CD4-positive, alpha-beta memory T cell (primary cell): ENCODE data around the gene ABO. TPM values are rescaled to one million over a fixed set of nuclear protein-coding genes. Genes with fewer than 3 reads are reported as not detected.
"Not testable (repeated sequence)": the region's sequence is repeated elsewhere in the genome, so short reads cannot be mapped to it uniquely, and the experiment has no call there.

Source experiments
- CTCF ChIA-PET: fragments of 350-600 bp; sonication (Branson Sonifier 250); formaldehyde crosslinking; loops from one replicate; lab custom pipeline; 2021; ENCODE audit warnings: inconsistent platforms; ENCODE audit not compliant: partially characterized antibody; lab: Charles Lee
- POLR2A ChIA-PET: fragments of 350-600 bp; sonication (Branson Sonifier 250); formaldehyde crosslinking; loops from one replicate; lab custom pipeline; 2021; ENCODE audit not compliant: partially characterized antibody; lab: Charles Lee
- DNase-seq, 5 donors: peaks; one replicate each; pipeline versions ENCODE4 v3.0.0 to v3.0.0-alpha.2; 2020 to 2022; ENCODE audit warnings: mixed read lengths in 1 of 5
- H3K27ac ChIP-seq: one replicate; pipeline ENCODE4 v1.7.0; 2013; ENCODE audit warnings: low read depth, low read length
- H3K27me3 ChIP-seq: 2 replicates; pipeline ENCODE4 v1.7.0; 2013; ENCODE audit warnings: mild to moderate bottlenecking, low read length, moderate library complexity; ENCODE audit not compliant: insufficient read depth
- H3K36me3 ChIP-seq: 2 replicates; pipeline ENCODE4 v1.7.0; 2013; ENCODE audit warnings: mild to moderate bottlenecking, low read length, moderate library complexity; ENCODE audit not compliant: insufficient read depth
- H3K4me1 ChIP-seq: 2 replicates; pipeline ENCODE4 v1.7.0; 2013; ENCODE audit warnings: mild to moderate bottlenecking, low read length, moderate library complexity; ENCODE audit not compliant: insufficient read depth
- H3K4me3 ChIP-seq, 2 donors: one replicate each; pipeline ENCODE4 v1.7.0; 2013; ENCODE audit warnings: low read length in 2 of 2, mild to moderate bottlenecking in 1 of 2
- H3K9me3 ChIP-seq, 2 donors: one replicate each; pipeline ENCODE4 v1.7.0; 2013; ENCODE audit warnings: low read length in 2 of 2, control low read depth in 1 of 2; ENCODE audit not compliant: control insufficient read depth in 1 of 2
- H3K27ac Mint-ChIP-seq, 7 donors: one replicate each; pipeline ENCODE4 v1.8.0; 2020 to 2021; ENCODE audit warnings: mixed read lengths in 7 of 7, mild to moderate bottlenecking in 6 of 7, inconsistent platforms in 3 of 7, moderate library complexity in 3 of 7
- H3K27me3 Mint-ChIP-seq, 2 donors: one replicate each; pipeline ENCODE4 v1.8.0; 2020 to 2021; ENCODE audit warnings: mixed read lengths in 2 of 2
- H3K36me3 Mint-ChIP-seq, 2 donors: one replicate each; pipeline ENCODE4 v1.8.0; 2020 to 2021; ENCODE audit warnings: mixed read lengths in 2 of 2, inconsistent platforms in 1 of 2, mild to moderate bottlenecking in 1 of 2
- H3K4me1 Mint-ChIP-seq, 4 donors: one replicate each; pipeline ENCODE4 v1.8.0; 2020 to 2021; ENCODE audit warnings: mixed read lengths in 4 of 4, mild to moderate bottlenecking in 1 of 4
- H3K4me3 Mint-ChIP-seq, 8 donors: one replicate each; pipeline ENCODE4 v1.8.0; 2020 to 2021; ENCODE audit warnings: mixed read lengths in 8 of 8, mild to moderate bottlenecking in 7 of 8, moderate library complexity in 6 of 8, inconsistent platforms in 3 of 8
- H3K9me3 Mint-ChIP-seq, 8 donors: one replicate each; pipeline ENCODE4 v1.8.0; 2020 to 2021; ENCODE audit warnings: mixed read lengths in 8 of 8, mild to moderate bottlenecking in 5 of 8, inconsistent platforms in 3 of 8, moderate library complexity in 1 of 8
- intact Hi-C: fragments of 100-400 bp; cut with micrococcal nuclease; formaldehyde crosslinking; loops from one replicate; pipeline ENCODE4 v1.15.1; 2023
- polyA plus RNA-seq, 2 donors: library from polyadenylated mRNA; unstranded; fragments of 300-500 nt; fragmentation: Illumina TruSeq; gene quantifications; one replicate each; pipeline ENCODE4 v1.2.3, GENCODE V29; 2021
- total RNA-seq, 2 experiments: library from RNA; stranded (reverse); gene quantifications; one replicate each; pipeline ENCODE4 v1.2.3, GENCODE V29; 2021

ABO gene
- total and polyA plus RNA-seq, 4 experiments from 2014 or later, result 0.29 to 1.7 (median 1.2) TPM; not detected in 1

DNA sequence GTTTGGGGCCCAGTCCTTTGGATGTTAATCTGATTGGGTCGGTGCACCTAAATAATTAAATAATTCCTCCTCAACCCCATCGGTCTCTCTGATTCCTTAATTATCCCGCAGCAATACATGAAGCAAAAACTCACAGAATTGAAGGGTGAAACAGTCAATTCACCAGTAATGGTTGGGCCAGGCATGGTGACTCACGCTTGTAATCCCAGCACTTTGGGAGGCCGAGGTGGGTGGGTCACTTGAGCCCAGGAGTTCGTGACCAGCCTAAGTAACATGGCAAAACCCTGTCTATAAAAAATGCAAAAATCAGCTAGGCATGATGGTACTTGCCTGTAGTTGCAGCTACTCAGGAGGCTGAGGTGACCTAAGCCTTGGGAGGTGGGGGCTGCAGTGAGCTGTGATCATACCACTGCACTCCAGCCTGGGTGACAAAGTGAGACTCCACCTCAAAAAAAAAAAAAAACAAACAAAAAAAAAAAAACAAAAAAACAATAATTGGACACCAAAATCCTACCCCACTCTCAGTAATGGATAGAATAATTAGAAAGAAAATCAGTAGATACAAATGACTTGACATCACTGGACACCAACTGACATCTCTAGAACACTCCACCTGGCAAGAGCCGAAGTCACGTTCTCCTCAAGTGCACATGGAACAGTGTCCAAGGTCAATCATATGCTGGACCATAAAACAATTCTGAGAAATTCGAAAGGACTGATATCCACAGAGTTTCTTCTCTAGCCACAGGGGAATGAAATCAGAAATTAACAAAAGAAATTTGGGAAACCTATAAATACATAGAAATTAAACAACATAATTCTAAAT lies 5.3 kb downstream of the ABO start:
- ChIA-PET POLR2A (no interaction called here), CTCF (no interaction called here)
- Histone ChIP-seq H3K27ac (no peak overlapping the region), H3K4me1 (no peaks in the 10 kb centered on the region), H3K36me3 (no peaks in the 10 kb centered on the region), H3K9me3 (no peaks in the 10 kb centered on the region), H3K27me3 (no peaks in the 10 kb centered on the region), H3K4me3 (no peak overlapping the region)
- Mint-ChIP-seq H3K4me1 (peaks cover 0 to 5% (median 0%) of the 10 kb centered on the region in 4 donors), H3K4me3 (no peak overlapping the region), H3K9me3 (peaks cover 0 to 1% (median 0%) of the 10 kb centered on the region in 8 donors), H3K27me3 (peaks cover 25 to 27% of the 10 kb centered on the region in 2 donors), H3K36me3 (no peaks in the 10 kb centered on the region), H3K27ac (no peak overlapping the region)
- intact Hi-C loops, result no loop called here
- DNase-seq, result no peak

DNA sequence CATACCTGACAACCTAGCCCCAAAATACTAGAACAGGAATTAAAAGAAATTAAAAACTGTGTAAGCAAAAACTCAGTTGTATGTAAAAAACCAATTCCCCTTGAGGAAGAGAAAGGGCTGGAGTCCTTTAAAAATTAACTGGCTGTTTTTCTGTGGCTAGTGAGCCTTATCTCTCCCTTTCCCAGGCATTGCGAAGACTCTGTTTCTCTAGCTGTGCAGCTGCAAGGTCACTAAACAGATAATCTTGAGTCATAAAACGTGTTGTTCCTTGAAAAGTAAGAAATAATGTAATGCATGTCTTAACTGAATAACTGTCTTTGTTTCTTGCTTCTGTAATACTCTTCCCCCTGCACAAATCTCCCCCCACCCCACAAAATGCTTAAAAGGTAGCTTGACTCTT lies 5.9 kb downstream of the ABO start:
- H3K9me3 Mint-ChIP-seq, H3K9me3 ChIP-seq, H3K4me3 Mint-ChIP-seq, H3K36me3 ChIP-seq, H3K4me1 ChIP-seq, H3K36me3 Mint-ChIP-seq, intact Hi-C loops, H3K4me3 ChIP-seq, H3K27me3 ChIP-seq, CTCF ChIA-PET, DNase-seq, H3K27ac ChIP-seq, POLR2A ChIA-PET, H3K27ac Mint-ChIP-seq, H3K4me1 Mint-ChIP-seq: not testable (repeated sequence)
- H3K27me3 Mint-ChIP-seq, result peaks cover 25 to 26% of the 10 kb centered on the region in 2 donors

GRCh38 chr9:133268335-133269056 lies 6.5 kb downstream of the ABO start:
- Histone ChIP-seq H3K9me3 (no peaks in the 10 kb centered on the region), H3K4me3 (no peak overlapping the region), H3K36me3 (no peaks in the 10 kb centered on the region), H3K4me1 (no peaks in the 10 kb centered on the region), H3K27me3 (no peaks in the 10 kb centered on the region), H3K27ac (no peak overlapping the region)
- H3K9me3 Mint-ChIP-seq, result peaks cover 0 to 1% (median 0%) of the 10 kb centered on the region in 8 donors
- no peaks in the 10 kb centered on the region for H3K36me3 Mint-ChIP-seq
- DNase-seq, result no peak
- ChIA-PET CTCF (no interaction called here), POLR2A (no interaction called here)
- peaks cover 0 to 5% (median 0%) of the 10 kb centered on the region in 4 donors for H3K4me1 Mint-ChIP-seq
- H3K4me3 Mint-ChIP-seq, result no peak overlapping the region
- intact Hi-C loops, result no loop called here
- H3K27ac Mint-ChIP-seq, result no peak overlapping the region
- peaks cover 19 to 25% of the 10 kb centered on the region in 2 donors for H3K27me3 Mint-ChIP-seq

GRCh38 chr9:133264235-133264764 lies 10.7 kb downstream of the ABO start:
- no peak overlapping the region for H3K4me3 ChIP-seq
- H3K27me3 ChIP-seq, result no peaks in the 10 kb centered on the region
- no peaks in the 10 kb centered on the region for H3K36me3 Mint-ChIP-seq
- H3K36me3 ChIP-seq, result no peaks in the 10 kb centered on the region
- H3K27me3 Mint-ChIP-seq, result peaks cover 4 to 23% of the 10 kb centered on the region in 2 donors
- ChIA-PET POLR2A (no interaction called here), CTCF (no interaction called here)
- intact Hi-C loops, result no loop called here
- no peaks in the 10 kb centered on the region for H3K9me3 ChIP-seq
- no peak overlapping the region for H3K27ac ChIP-seq
- H3K4me1 Mint-ChIP-seq, result no peaks in the 10 kb centered on the region
- no peak overlapping the region for H3K4me3 Mint-ChIP-seq
- no peaks in the 10 kb centered on the region for H3K4me1 ChIP-seq
- DNase-seq, result no peak
- no peak overlapping the region for H3K27ac Mint-ChIP-seq
- H3K9me3 Mint-ChIP-seq, result peaks cover 0 to 1% (median 0%) of the 10 kb centered on the region in 8 donors

GRCh38 chr9:133263557-133263956 lies 11.4 kb downstream of the ABO start:
- peaks cover 3 to 21% of the 10 kb centered on the region in 2 donors for H3K27me3 Mint-ChIP-seq

GRCh38 chr9:133262226-133262625 lies 12.8 kb downstream of the ABO start:
- Mint-ChIP-seq H3K27ac (no peak overlapping the region), H3K4me1 (no peaks in the 10 kb centered on the region), H3K9me3 (no peaks in the 10 kb centered on the region), H3K36me3 (no peaks in the 10 kb centered on the region), H3K4me3 (no peak overlapping the region), H3K27me3 (peaks cover 0 to 21% of the 10 kb centered on the region in 2 donors)
- POLR2A ChIA-PET, result no interaction called here
- H3K27me3 ChIP-seq, result no peaks in the 10 kb centered on the region
- CTCF ChIA-PET, result no interaction called here
- no peaks in the 10 kb centered on the region for H3K36me3 ChIP-seq
- intact Hi-C loops, result no loop called here
- no peaks in the 10 kb centered on the region for H3K9me3 ChIP-seq
- H3K4me1 ChIP-seq, result no peaks in the 10 kb centered on the region
- no peak overlapping the region for H3K4me3 ChIP-seq
- no peak overlapping the region for H3K27ac ChIP-seq
- no peak for DNase-seq

More at GRCh38 chr9:133263557-133263956, 11.4 kb downstream of the ABO start:
- Mint-ChIP-seq H3K4me1 (no peaks in the 10 kb centered on the region), H3K9me3 (peaks cover 0 to 1% (median 0%) of the 10 kb centered on the region in 8 donors), H3K36me3 (no peaks in the 10 kb centered on the region), H3K4me3 (no peak overlapping the region), H3K27ac (no peak overlapping the region)
- intact Hi-C loops, result no loop called here
- no peak overlapping the region for H3K27ac ChIP-seq
- no peak for DNase-seq
- no peaks in the 10 kb centered on the region for H3K4me1 ChIP-seq
- H3K36me3 ChIP-seq, result no peaks in the 10 kb centered on the region
- no peaks in the 10 kb centered on the region for H3K27me3 ChIP-seq
- ChIA-PET POLR2A (no interaction called here), CTCF (no interaction called here)
- no peak overlapping the region for H3K4me3 ChIP-seq
- H3K9me3 ChIP-seq, result no peaks in the 10 kb centered on the region

- ChIA-PET POLR2A (no interaction called here), CTCF (no interaction called here)
- no peaks in the 10 kb centered on the region for H3K27me3 ChIP-seq
- no peaks in the 10 kb centered on the region for H3K9me3 Mint-ChIP-seq
- H3K36me3 ChIP-seq, result no peaks in the 10 kb centered on the region
- H3K27ac ChIP-seq, result no peak overlapping the region
- H3K4me1 ChIP-seq, result no peaks in the 10 kb centered on the region
- H3K4me1 Mint-ChIP-seq, result no peaks in the 10 kb centered on the region
- no peaks in the 10 kb centered on the region for H3K36me3 Mint-ChIP-seq
- H3K4me3 ChIP-seq, result no peak overlapping the region
- H3K27me3 Mint-ChIP-seq, result peaks cover 0 to 20% of the 10 kb centered on the region in 2 donors
- no peak overlapping the region for H3K27ac Mint-ChIP-seq
- H3K9me3 ChIP-seq, result no peaks in the 10 kb centered on the region
- no peak for DNase-seq
- intact Hi-C loops, result no loop called here
- H3K4me3 Mint-ChIP-seq, result no peak overlapping the region
Observed at GRCh38 chr9:133261753-133262120, 13.3 kb downstream of the ABO start.
